Fibroblast of lung (primary cell): Measurements from ENCODE around the gene DZIP1.

Experiments used
- CTCF ChIP-seq, 2 donors: IDR thresholded peaks in 1 of 2; conservative IDR thresholded peaks in 1 of 2; 1 replicate in 1 of 2; 2 replicates in 1 of 2; pipeline ENCODE4 v1.5.1; 2011 to 2012; ENCODE audit warnings: low read length in 2 of 2, control low read depth in 1 of 2, inconsistent platforms in 1 of 2, low read depth in 1 of 2, mild to moderate bottlenecking in 1 of 2
- EZH2 ChIP-seq: IDR thresholded peaks from 2 replicates; pipeline ENCODE4 v1.5.1; 2012; ENCODE audit warnings: low read length, control low read depth, mild to moderate bottlenecking; ENCODE audit errors: missing control alignments

GRCh38 chr13:95564091-95564490 lies 80.4 kb downstream of the DZIP1 start:
- TF ChIP-seq EZH2 = no peak
- no peak for TF ChIP-seq CTCF (conservative IDR thresholded peaks at IDR 0.05 in 1 of 2, IDR thresholded peaks at IDR 0.05 in 1 of 2; ENCODE audit: low read depth in 1 of 2, low read length in 2 of 2)
